Astrocyte (in vitro differentiated cells and primary cell): ENCODE measurements around the gene MOCS3. TPM values are rescaled to one million over a fixed set of nuclear protein-coding genes. Genes with fewer than 3 reads are reported as not detected.

Experiments used
- DNase-seq: peaks from one replicate; pipeline ENCODE4 v3.0.0-alpha.2; 2010; ENCODE audit warnings: low read depth
- FAIRE-seq: peaks from 2 replicates; lab custom pipeline; 2011; peaks lifted over from hg19 to GRCh38; lab: Jason Lieb, UNC
- H2AFZ ChIP-seq: 2 replicates; pipeline ENCODE4 v1.6.0; 2012; ENCODE audit warnings: low read depth, low read length, inconsistent platforms
- H3K27ac ChIP-seq: 2 replicates; pipeline ENCODE4 v1.5.1; 2011; ENCODE audit warnings: low read depth, low read length, inconsistent platforms
- H3K27me3 ChIP-seq: 2 replicates; pipeline ENCODE4 v1.6.0; 2011; ENCODE audit warnings: low read length, inconsistent platforms; ENCODE audit not compliant: insufficient read depth
- H3K36me3 ChIP-seq: 2 replicates; pipeline ENCODE4 v1.5.1; 2011; ENCODE audit warnings: low read length, inconsistent platforms; ENCODE audit not compliant: insufficient read depth
- H3K4me1 ChIP-seq: 2 replicates; pipeline ENCODE4 v1.5.1; 2011; ENCODE audit warnings: low read length, inconsistent platforms; ENCODE audit not compliant: insufficient read depth
- H3K4me2 ChIP-seq: 2 replicates; pipeline ENCODE4 v1.6.0; 2012; ENCODE audit warnings: low read length, inconsistent platforms
- H3K4me3 ChIP-seq: 2 replicates; pipeline ENCODE4 v1.5.1; 2011; ENCODE audit warnings: low read depth, mild to moderate bottlenecking, low read length, inconsistent platforms; ENCODE audit not compliant: insufficient read depth
- H3K79me2 ChIP-seq: 2 replicates; pipeline ENCODE4 v1.6.0; 2012; ENCODE audit warnings: mild to moderate bottlenecking, low read length, inconsistent platforms; ENCODE audit not compliant: insufficient read depth
- H3K9ac ChIP-seq: 2 replicates; pipeline ENCODE4 v1.6.0; 2012; ENCODE audit warnings: mild to moderate bottlenecking, low read length, inconsistent platforms
- H3K9me3 ChIP-seq: 2 replicates; pipeline ENCODE4 v1.5.1; 2012; ENCODE audit warnings: low read depth, mild to moderate bottlenecking, low read length, inconsistent platforms; ENCODE audit not compliant: insufficient read depth
- H4K20me1 ChIP-seq: 2 replicates; pipeline ENCODE4 v1.6.0; 2012; ENCODE audit warnings: low read length, inconsistent platforms; ENCODE audit not compliant: insufficient read depth
- H3K27ac Mint-ChIP-seq: one replicate; pipeline ENCODE4 v1.8.0; 2021; ENCODE audit warnings: mild to moderate bottlenecking, mixed read lengths; ENCODE audit not compliant: unreplicated experiment
- H3K27me3 Mint-ChIP-seq: one replicate; pipeline ENCODE4 v1.8.0; 2021; ENCODE audit warnings: low read depth, mixed read lengths; ENCODE audit not compliant: unreplicated experiment
- H3K36me3 Mint-ChIP-seq: one replicate; pipeline ENCODE4 v1.8.0; 2021; ENCODE audit warnings: low read depth, mixed read lengths; ENCODE audit not compliant: unreplicated experiment
- H3K4me1 Mint-ChIP-seq: one replicate; pipeline ENCODE4 v1.8.0; 2021; ENCODE audit warnings: low read depth, mixed read lengths; ENCODE audit not compliant: unreplicated experiment
- H3K4me3 Mint-ChIP-seq: one replicate; pipeline ENCODE4 v1.8.0; 2021; ENCODE audit warnings: mild to moderate bottlenecking, moderate library complexity, mixed read lengths; ENCODE audit not compliant: unreplicated experiment
- H3K9me3 Mint-ChIP-seq: one replicate; pipeline ENCODE4 v1.8.0; 2021; ENCODE audit warnings: mild to moderate bottlenecking, mixed read lengths; ENCODE audit not compliant: unreplicated experiment
- EZH2 ChIP-seq: IDR thresholded peaks from 2 replicates; pipeline ENCODE4 v1.6.1; 2012; ENCODE audit warnings: mild to moderate bottlenecking, low read length, inconsistent platforms; ENCODE audit not compliant: insufficient read depth
- total RNA-seq: library from RNA; stranded (reverse); gene quantifications from 2 replicates; pipeline ENCODE4 v1.2.1, GENCODE V29; 2021
- TF ChIP-seq, protein P1 (sequence below): IDR thresholded peaks from 2 replicates; pipeline ENCODE4 v1.5.1; 2011; ENCODE audit warnings: low read depth, mild to moderate bottlenecking, inconsistent platforms, low read length, moderate library complexity; ENCODE audit not compliant: insufficient read depth

MOCS3 gene
- total RNA-seq, 1 donor from 2014 or later = 5.8 TPM

DNA sequence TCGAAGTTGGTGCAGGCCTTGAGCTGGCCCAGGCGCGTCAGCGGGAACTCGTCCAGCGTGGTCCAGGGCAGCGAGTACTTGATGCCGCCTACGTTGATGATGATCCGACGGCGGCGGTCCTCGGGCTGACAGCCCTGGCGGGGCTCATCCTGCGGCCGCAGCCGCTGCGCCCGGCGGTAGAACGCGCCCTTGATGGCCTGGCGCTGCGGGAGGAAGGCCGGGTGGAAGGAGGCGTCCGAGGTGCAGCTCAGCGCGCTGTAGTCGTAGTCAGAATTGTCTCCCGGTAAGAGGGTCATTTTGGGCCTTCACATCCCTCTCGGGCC, 51.4 kb downstream of the MOCS3 start:
- Mint-ChIP-seq H3K27ac (no peak overlapping the region), H3K4me3 (no peak overlapping the region), H3K36me3 (peaks cover 17% of the 10 kb centered on the region), H3K4me1 (peaks cover 4% of the 10 kb centered on the region), H3K9me3 (peaks cover 1% of the 10 kb centered on the region), H3K27me3 (peaks cover 6% of the 10 kb centered on the region)
- Histone ChIP-seq H3K9ac (no peak overlapping the region), H3K27me3 (no peaks in the 10 kb centered on the region), H4K20me1 (peaks cover 74% of the 10 kb centered on the region), H3K79me2 (peaks cover 68% of the 10 kb centered on the region), H3K36me3 (peaks cover 29% of the 10 kb centered on the region), H3K27ac (no peak overlapping the region), H3K4me2 (no peak overlapping the region), H3K4me1 (peaks cover 6% of the 10 kb centered on the region), H2AFZ (no peak overlapping the region), H3K9me3 (no peaks in the 10 kb centered on the region), H3K4me3 (no peak overlapping the region)
- TF ChIP-seq EZH2 = no peak
- no peak for FAIRE-seq
- no peak for DNase-seq

DNA sequence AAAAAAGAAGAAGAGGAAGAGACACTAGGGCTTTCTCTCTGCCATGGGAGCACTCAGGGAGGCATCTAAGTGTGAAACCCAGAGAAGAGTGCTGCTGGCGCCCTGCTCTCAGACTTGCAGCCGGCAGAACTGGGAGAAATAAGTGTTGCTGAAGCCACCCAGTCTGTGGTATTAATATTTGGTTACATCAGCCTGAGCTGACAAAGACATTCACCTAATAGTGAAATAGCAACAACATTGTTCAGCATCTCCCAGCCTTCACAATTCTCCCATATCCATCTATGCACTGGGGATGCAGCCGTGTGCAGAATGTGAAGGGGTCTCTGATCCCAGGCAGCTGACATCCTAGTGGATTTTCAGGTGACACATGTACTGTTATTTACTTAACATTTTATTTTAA, 52.3 kb downstream of the MOCS3 start:
- FAIRE-seq = no peak

DNA sequence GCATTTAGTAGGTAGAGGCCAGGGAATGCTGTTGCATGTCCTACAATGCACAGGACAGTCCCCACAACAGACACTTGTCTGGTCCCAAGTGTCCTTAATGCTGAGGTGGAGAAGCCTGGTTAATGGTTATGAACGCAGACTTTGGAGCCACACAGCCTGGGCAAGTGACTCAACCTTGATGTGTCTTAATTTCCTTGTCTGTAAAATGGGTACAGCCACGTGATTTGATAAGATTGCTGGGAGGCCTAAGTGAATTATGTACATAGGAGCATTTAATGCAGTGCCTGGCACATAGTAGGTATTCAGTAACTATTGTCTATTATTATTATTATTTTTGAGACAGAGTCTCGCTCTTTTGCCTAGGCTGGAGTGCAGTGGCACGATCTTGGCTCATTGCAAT, 52.9 kb downstream of the MOCS3 start:
- Mint-ChIP-seq H3K27me3 (no peaks in the 10 kb centered on the region), H3K4me3 (no peak overlapping the region), H3K4me1 (peaks cover 10% of the 10 kb centered on the region), H3K9me3 (peaks cover 2% of the 10 kb centered on the region), H3K36me3 (peaks cover 9% of the 10 kb centered on the region), H3K27ac (no peak overlapping the region)
- Histone ChIP-seq H3K9ac (no peak overlapping the region), H3K27me3 (no peaks in the 10 kb centered on the region), H3K4me3 (no peak overlapping the region), H3K79me2 (peaks cover 73% of the 10 kb centered on the region), H3K9me3 (no peaks in the 10 kb centered on the region), H4K20me1 (peaks cover 71% of the 10 kb centered on the region), H3K27ac (no peak overlapping the region), H3K4me1 (peaks cover 8% of the 10 kb centered on the region), H3K4me2 (no peak overlapping the region), H2AFZ (no peak overlapping the region), H3K36me3 (peaks cover 29% of the 10 kb centered on the region)
- DNase-seq (no peak), FAIRE-seq (no peak)
- TF ChIP-seq, protein P1, sequence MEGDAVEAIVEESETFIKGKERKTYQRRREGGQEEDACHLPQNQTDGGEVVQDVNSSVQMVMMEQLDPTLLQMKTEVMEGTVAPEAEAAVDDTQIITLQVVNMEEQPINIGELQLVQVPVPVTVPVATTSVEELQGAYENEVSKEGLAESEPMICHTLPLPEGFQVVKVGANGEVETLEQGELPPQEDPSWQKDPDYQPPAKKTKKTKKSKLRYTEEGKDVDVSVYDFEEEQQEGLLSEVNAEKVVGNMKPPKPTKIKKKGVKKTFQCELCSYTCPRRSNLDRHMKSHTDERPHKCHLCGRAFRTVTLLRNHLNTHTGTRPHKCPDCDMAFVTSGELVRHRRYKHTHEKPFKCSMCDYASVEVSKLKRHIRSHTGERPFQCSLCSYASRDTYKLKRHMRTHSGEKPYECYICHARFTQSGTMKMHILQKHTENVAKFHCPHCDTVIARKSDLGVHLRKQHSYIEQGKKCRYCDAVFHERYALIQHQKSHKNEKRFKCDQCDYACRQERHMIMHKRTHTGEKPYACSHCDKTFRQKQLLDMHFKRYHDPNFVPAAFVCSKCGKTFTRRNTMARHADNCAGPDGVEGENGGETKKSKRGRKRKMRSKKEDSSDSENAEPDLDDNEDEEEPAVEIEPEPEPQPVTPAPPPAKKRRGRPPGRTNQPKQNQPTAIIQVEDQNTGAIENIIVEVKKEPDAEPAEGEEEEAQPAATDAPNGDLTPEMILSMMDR = no peak
- no peak for TF ChIP-seq EZH2

More for the DNA sequence above, 52.3 kb downstream of the MOCS3 start:
- peaks cover 71% of the 10 kb centered on the region for H3K79me2 ChIP-seq
- H3K4me1 Mint-ChIP-seq = peaks cover 10% of the 10 kb centered on the region
- H3K27ac Mint-ChIP-seq = no peak overlapping the region
- H3K4me2 ChIP-seq = no peak overlapping the region
- no peak overlapping the region for H2AFZ ChIP-seq
- H3K27me3 Mint-ChIP-seq = no peaks in the 10 kb centered on the region
- H3K4me3 Mint-ChIP-seq = no peak overlapping the region
- no peaks in the 10 kb centered on the region for H3K27me3 ChIP-seq
- peaks cover 2% of the 10 kb centered on the region for H3K9me3 Mint-ChIP-seq
- peaks cover 8% of the 10 kb centered on the region for H3K4me1 ChIP-seq
- no peak overlapping the region for H3K9ac ChIP-seq
- H3K4me3 ChIP-seq = no peak overlapping the region
- peaks cover 71% of the 10 kb centered on the region for H4K20me1 ChIP-seq
- peaks cover 12% of the 10 kb centered on the region for H3K36me3 Mint-ChIP-seq
- H3K9me3 ChIP-seq = no peaks in the 10 kb centered on the region
- TF ChIP-seq, protein P1 = no peak
- no peak for TF ChIP-seq EZH2
- H3K27ac ChIP-seq = no peak overlapping the region
- no peak for DNase-seq
- H3K36me3 ChIP-seq = peaks cover 29% of the 10 kb centered on the region
